AG04450 (cell line): ENCODE results near the gene ACSF3. TPM values are rescaled to one million over a fixed set of nuclear protein-coding genes. Genes with fewer than 3 reads are reported as not detected.
"Not testable (repeated sequence)": the region's sequence is repeated elsewhere in the genome, so short reads cannot be mapped to it uniquely, and the experiment has no call there.

ENCODE experiments used
- CTCF ChIA-PET: fragments of 300-600, 350-600 bp; formaldehyde crosslinking; extraction: SDS; loops from one replicate; lab custom pipeline; 2022; ENCODE audit warnings: antibody characterized with exemption, inconsistent platforms; lab: Charles Lee
- POLR2A ChIA-PET: fragments of 350-600 bp; formaldehyde crosslinking; extraction: SDS; loops from one replicate; lab custom pipeline; 2021; ENCODE audit warnings: antibody characterized with exemption, inconsistent platforms; lab: Yijun Ruan, JAX
- DNase-seq: peaks from one replicate; pipeline ENCODE4 v3.0.0-alpha.2; 2011; ENCODE audit warnings: low read depth, low spot score
- H3K27ac ChIP-seq: one replicate; pipeline ENCODE4 v1.5.1; 2012; ENCODE audit warnings: low read depth, low read length, control low read depth
- H3K27me3 ChIP-seq: one replicate; pipeline ENCODE4 v1.6.0; 2012; ENCODE audit warnings: low read length; ENCODE audit not compliant: control insufficient read depth, insufficient read depth
- H3K4me3 ChIP-seq: 2 replicates; pipeline ENCODE4 v1.5.1; 2011; ENCODE audit warnings: mild to moderate bottlenecking, low read depth, low read length, control low read depth
- H3K9me3 ChIP-seq: 2 replicates; pipeline ENCODE4 v1.5.1; 2012; ENCODE audit warnings: low read length; ENCODE audit not compliant: control insufficient read depth, insufficient read depth
- CTCF ChIP-seq: IDR thresholded peaks from 2 replicates; pipeline ENCODE4 v1.5.1; 2011; ENCODE audit warnings: low read depth, low read length, control low read depth, inconsistent platforms
- polyA plus RNA-seq: library from polyadenylated mRNA; depleted of rRNA; stranded (reverse); fragments of >200 nt; gene quantifications from 2 replicates; pipeline ENCODE4 v1.2.3, GENCODE V29; 2011

ACSF3 gene
- polyA plus RNA-seq, 1 experiment: 11.2 TPM

- POLR2A ChIA-PET: interaction anchor here (0.6 kb wide), 1 partner anchor 40 kb away, joined by 3 read pairs; no protein-coding TSS in a partner anchor
- H3K4me3 ChIP-seq: no peak overlapping the region
- H3K27me3 ChIP-seq: peaks cover 18% of the 10 kb centered on the region
- no peak for TF ChIP-seq CTCF
- H3K27ac ChIP-seq: no peak overlapping the region
- no peak for DNase-seq
- CTCF ChIA-PET: no interaction called here
- H3K9me3 ChIP-seq: peaks cover 36% of the 10 kb centered on the region
Measured at GRCh38 chr16:89161763-89162713, 68.4 kb downstream of the ACSF3 start.

GRCh38 chr16:89163297-89163696 is 69.6 kb downstream of the ACSF3 start:
- POLR2A ChIA-PET: no interaction called here
- TF ChIP-seq CTCF: no peak
- CTCF ChIA-PET: no interaction called here

GRCh38 chr16:89164436-89164835 is 70.8 kb downstream of the ACSF3 start:
- Histone ChIP-seq H3K27ac (no peak overlapping the region), H3K4me3 (no peak overlapping the region), H3K9me3 (peaks cover 25% of the 10 kb centered on the region), H3K27me3 (peaks cover 31% of the 10 kb centered on the region)
- ChIA-PET CTCF (interaction anchor here (1.4 kb wide), 1 partner anchor 427 kb away, joined by 5 read pairs; no protein-coding TSS in a partner anchor), POLR2A (interaction anchor here (0.6 kb wide), 1 partner anchor 41 kb away, joined by 3 read pairs; no protein-coding TSS in a partner anchor)
- no peak for DNase-seq
- TF ChIP-seq CTCF: no peak

More at GRCh38 chr16:89163297-89163696, 69.6 kb downstream of the ACSF3 start:
- H3K4me3 ChIP-seq: no peak overlapping the region
- H3K27ac ChIP-seq: no peak overlapping the region
- H3K9me3 ChIP-seq: peaks cover 34% of the 10 kb centered on the region
- H3K27me3 ChIP-seq: peaks cover 21% of the 10 kb centered on the region
- DNase-seq: no peak

GRCh38 chr16:89164847-89165680 is 71.4 kb downstream of the ACSF3 start:
- POLR2A ChIA-PET: interaction anchor here (0.6 kb wide), 1 partner anchor 40 kb away, joined by 3 read pairs; no protein-coding TSS in a partner anchor
- TF ChIP-seq CTCF: no peak
- Histone ChIP-seq H3K27ac (no peak overlapping the region), H3K9me3 (peaks cover 19% of the 10 kb centered on the region; the same call in 1 of the 2 replicates), H3K27me3 (peaks cover 37% of the 10 kb centered on the region), H3K4me3 (no peak overlapping the region)
- CTCF ChIA-PET: interaction anchor here (1.4 kb wide), 1 partner anchor 427 kb away, joined by 5 read pairs; no protein-coding TSS in a partner anchor
- no peak for DNase-seq

GRCh38 chr16:89165681-89165979 is 72.0 kb downstream of the ACSF3 start:
- H3K4me3 ChIP-seq, DNase-seq, H3K27ac ChIP-seq, POLR2A ChIA-PET: not testable (repeated sequence)
- Histone ChIP-seq H3K27me3 (peaks cover 42% of the 10 kb centered on the region), H3K9me3 (peaks cover 13% of the 10 kb centered on the region; the same call in 1 of the 2 replicates)
- CTCF ChIA-PET: interaction anchor here (1.4 kb wide), 1 partner anchor 428 kb away, joined by 5 read pairs; no protein-coding TSS in a partner anchor
